K562 (cell line): ENCODE measurements around the gene HSD11B2. TPM values are rescaled to one million over a fixed set of nuclear protein-coding genes. Genes with fewer than 3 reads are reported as not detected.

Experiments
- ATAC-seq: fragments of 200-7000 bp; cut with Tn5 transposase; 3 replicates; pipeline ENCODE4 v1.9.1; 2020; ENCODE audit warnings: moderate library complexity
- BruUV-seq: library from RNA; stranded (reverse); fragments of 400-500 nt; replicated peaks from 2 replicates; lab custom pipeline; 2021; lab: Mats Ljungman, UMichigan
- CTCF ChIA-PET: fragments of 300-600 bp; formaldehyde crosslinking; extraction: SDS; loops from one replicate; lab custom pipeline; 2021; ENCODE audit warnings: low intra/inter-chr PET ratio; lab: Yijun Ruan, JAX
- POLR2A ChIA-PET: fragments of 300-600, 350-650 bp; sonication (Branson Sonifier 250); formaldehyde crosslinking; extraction: SDS; loops from one replicate; lab custom pipeline; 2021; ENCODE audit warnings: antibody characterized with exemption, inconsistent platforms; lab: Yijun Ruan, JAX
- DNase-seq, 4 experiments: peaks; one replicate each; pipeline versions ENCODE4 v3.0.0 to v3.0.0-alpha.2; 2011 to 2018; ENCODE audit warnings: low spot score in 3 of 4, mixed read lengths in 3 of 4; ENCODE audit errors: extremely low read depth in 1 of 4
- FAIRE-seq: peaks from 2 replicates; lab custom pipeline; 2011; peaks lifted over from hg19 to GRCh38; lab: Jason Lieb, UNC
- H2AFZ ChIP-seq: 2 replicates; pipeline ENCODE4 v1.6.0; 2011; ENCODE audit warnings: low read depth, low read length, control low read depth, inconsistent platforms
- H3K27ac ChIP-seq: fragments of 200-600 bp; 3 replicates; pipeline ENCODE4 v1.8.0; 2011; ENCODE audit warnings: low read depth, mild to moderate bottlenecking, control low read depth, inconsistent platforms, low read length, moderate library complexity, mixed read lengths; ENCODE audit errors: extremely low read depth
- H3K27me3 ChIP-seq, 2 experiments: fragments of 300-600 bp in 1 of 2; 2 replicates in 1 of 2; 3 replicates in 1 of 2; pipeline versions ENCODE4 v1.6.0 to v1.8.0; 2011; ENCODE audit warnings: inconsistent platforms in 2 of 2, low read length in 2 of 2, mild to moderate bottlenecking in 1 of 2, mixed read lengths in 1 of 2, moderate library complexity in 1 of 2; ENCODE audit not compliant: control insufficient read depth in 2 of 2, insufficient read depth in 2 of 2
- H3K36me3 ChIP-seq: fragments of 300-600 bp; 3 replicates; pipeline ENCODE4 v1.8.0; 2011; ENCODE audit warnings: mild to moderate bottlenecking, low read length, inconsistent platforms; ENCODE audit not compliant: control insufficient read depth, insufficient read depth
- H3K4me1 ChIP-seq, 2 experiments: fragments of 200-600 bp in 1 of 2; replicated peaks in 1 of 2; 2 replicates in 1 of 2; 3 replicates in 1 of 2; pipeline versions ENCODE4 v1.5.1 to v1.8.0; 2011; ENCODE audit warnings: inconsistent platforms in 2 of 2, low read length in 2 of 2, mild to moderate bottlenecking in 1 of 2, mixed read lengths in 1 of 2, moderate library complexity in 1 of 2; ENCODE audit not compliant: control insufficient read depth in 2 of 2, insufficient read depth in 2 of 2
- H3K4me2 ChIP-seq: 2 replicates; pipeline ENCODE4 v1.6.1; 2011; ENCODE audit warnings: low read length, control low read depth, inconsistent platforms, mixed read lengths; ENCODE audit not compliant: insufficient read depth
- H3K4me3 ChIP-seq: fragments of 200-600 bp; sonication (generic), shearing (Covaris generic); 2 replicates; pipeline ENCODE4 v1.5.1; 2016; ENCODE audit warnings: control low read depth, inconsistent platforms
- H3K79me2 ChIP-seq: fragments of 200-600 bp; 3 replicates; pipeline ENCODE4 v1.8.0; 2011; ENCODE audit warnings: low read length, inconsistent platforms; ENCODE audit not compliant: control insufficient read depth, insufficient read depth
- H3K9ac ChIP-seq, 2 experiments: 2 replicates each; pipeline versions ENCODE4 v1.6.0 to v1.6.1; 2011; ENCODE audit warnings: low read depth in 2 of 2, low read length in 2 of 2, control low read depth in 1 of 2, inconsistent platforms in 1 of 2, mild to moderate bottlenecking in 1 of 2, mixed read lengths in 1 of 2; ENCODE audit not compliant: insufficient read depth in 1 of 2
- H3K9me1 ChIP-seq: one replicate; pipeline ENCODE4 v1.6.0; 2011; ENCODE audit warnings: inconsistent platforms, mild to moderate bottlenecking, low read length, moderate library complexity; ENCODE audit not compliant: control insufficient read depth, insufficient read depth
- H3K9me3 ChIP-seq: replicated peaks from 2 replicates; pipeline ENCODE4 v1.5.1; 2011; ENCODE audit warnings: low read depth, low read length, inconsistent platforms; ENCODE audit not compliant: control insufficient read depth, insufficient read depth
- H4K20me1 ChIP-seq: replicated peaks from 2 replicates; pipeline ENCODE4 v1.6.1; 2011; ENCODE audit warnings: low read length, inconsistent platforms, mixed read lengths; ENCODE audit not compliant: control insufficient read depth, insufficient read depth
- CREB3 ChIP-seq: fragments of 450-650 bp; conservative IDR thresholded peaks from 2 replicates; pipeline ENCODE4 v1.6.1; 2016; ENCODE audit warnings: missing genetic modification characterization, low read depth, mild to moderate bottlenecking, missing compliant biosample characterization, moderate library complexity
- FOXK1 ChIP-seq: sonication (generic); formaldehyde crosslinking; IDR thresholded peaks from 2 replicates; pipeline ENCODE4 v1.8.0; 2022; ENCODE audit warnings: missing genetic modification reagents, mild to moderate bottlenecking, borderline replicate concordance
- SAP30 ChIP-seq: fragments of 200-600 bp; sonication (generic); IDR thresholded peaks from 2 replicates; pipeline ENCODE4 v1.6.1; 2012; ENCODE audit warnings: borderline replicate concordance, low read depth, mild to moderate bottlenecking, moderate library complexity, low read length, control low read depth, inconsistent platforms; ENCODE audit not compliant: insufficient read depth, poor library complexity, severe bottlenecking
- SIN3A ChIP-seq, 2 experiments: fragments of 150-350 bp in 1 of 2; IDR thresholded peaks; 2 replicates each; pipeline ENCODE4 v1.6.1; 2011 to 2016; ENCODE audit warnings: borderline replicate concordance in 2 of 2, low read depth in 2 of 2, low read length in 2 of 2, mild to moderate bottlenecking in 2 of 2, moderate library complexity in 2 of 2; ENCODE audit not compliant: control insufficient read depth in 1 of 2
- SRSF9 ChIP-seq: fragments of 200-400 bp; formaldehyde crosslinking; IDR thresholded peaks from 2 replicates; pipeline ENCODE4 v1.6.1; 2017; ENCODE audit warnings: low read depth, low read length, borderline replicate concordance
- STAT6 ChIP-seq: sonication (generic); formaldehyde crosslinking; IDR thresholded peaks from 2 replicates; pipeline ENCODE4 v1.8.1; 2023; ENCODE audit warnings: mild to moderate bottlenecking, missing genetic modification reagents
- TFE3 ChIP-seq: fragments of 450-650 bp; formaldehyde crosslinking; IDR thresholded peaks from 2 replicates; pipeline ENCODE4 v1.4.0; 2020; ENCODE audit warnings: mild to moderate bottlenecking, mixed read lengths
- ZBED1 ChIP-seq: IDR thresholded peaks from 2 replicates; pipeline ENCODE4 v1.6.1; 2014
- ZBTB1 ChIP-seq: sonication (generic); formaldehyde crosslinking; IDR thresholded peaks from 2 replicates; pipeline ENCODE4 v1.8.1; 2023; ENCODE audit warnings: missing genetic modification reagents, low read depth, mild to moderate bottlenecking, borderline replicate concordance
- ZFP91 ChIP-seq: sonication (generic); formaldehyde crosslinking; IDR thresholded peaks from 2 replicates; pipeline ENCODE4 v1.8.0; 2022; ENCODE audit warnings: mild to moderate bottlenecking, missing genetic modification reagents
- WGBS: fragments of 100-300 bp; shearing (Covaris generic); methylation state at CpG from one replicate; pipeline ENCODE4 v1.1.6; 2016; ENCODE audit warnings: low coverage, mixed read lengths; ENCODE audit not compliant: insufficient coverage; ENCODE audit errors: missing lambda C conversion rate; 5-methylcytosine and 5-hydroxymethylcytosine counted together
- in situ Hi-C: fragments of 300-500 bp; cut with MboI; formaldehyde crosslinking; loops from 4 replicates; pipeline ENCODE4 v1.15.0; 2018; ENCODE audit warnings: inconsistent platforms, mixed read lengths
- intact Hi-C: fragments of 100-400 bp; cut with micrococcal nuclease; formaldehyde crosslinking; loops from 2 replicates; pipeline ENCODE4 v1.14.2; 2022
- polyA plus RNA-seq, 8 experiments: library from polyadenylated mRNA; depleted of rRNA in 4 of 8; stranded (reverse) in 5 of 8; unstranded in 3 of 8; fragments of >200 nt; fragmentation: Nextera tagmentation in 2 of 8; fragmentation: Illumina TruSeq in 1 of 8; extraction: Ambion mirVana in 2 of 8; extraction: Trizol in 1 of 8; gene quantifications; 2 replicates each; pipeline versions ENCODE4 v1.2.1 to v1.2.3, GENCODE V29; 2011 to 2014; ENCODE audit warnings: inconsistent platforms in 1 of 8, missing spikeins in 1 of 8
- total RNA-seq, 7 experiments: library from RNA; depleted of rRNA in 6 of 7; stranded (reverse); fragments of >200 nt in 6 of 7; fragmentation: Illumina TruSeq in 2 of 7; extraction: Trizol in 2 of 7; gene quantifications; 2 replicates each; pipeline versions ENCODE4 v1.2.1 to v1.2.3, GENCODE V29; 2011 to 2021; ENCODE audit warnings: low replicate concordance in 1 of 7

Gene HSD11B2
- total and polyA plus RNA-seq, 9 of the 15 experiments (the other 6 are each of a cell fraction or from before 2014, with no cell fraction given): 0.08 to 2.0 (median 0.79) TPM

GRCh38 chr16:67389911-67390815, 40.8 kb upstream of the HSD11B2 start:
- H3K9me1 ChIP-seq: no peaks in the 10 kb centered on the region
- H3K27ac ChIP-seq: no peak overlapping the region
- in situ Hi-C loops: no loop called here
- BruUV-seq: no TSS peak
- no peaks in the 10 kb centered on the region for H4K20me1 ChIP-seq
- peak overlapping the region in 1 of 2 experiments; percentile 76; a peak in 2 of 4 replicates for H3K9ac ChIP-seq
- H3K27me3 ChIP-seq: peaks cover 22 to 71% of the 10 kb centered on the region in 2 experiments
- TF ChIP-seq TFE3 (CRISPR knock-in tag): no peak
- TF ChIP-seq ZBED1: no peak
- no peak for TF ChIP-seq FOXK1 (CRISPR knock-in tag)
- no peak for TF ChIP-seq SRSF9
- no peak for TF ChIP-seq SAP30
- no peak for TF ChIP-seq SIN3A (IDR thresholded peaks at IDR 0.05; ENCODE audit: borderline replicate concordance in 2 of 2, control insufficient read depth in 1 of 2, low read depth in 2 of 2, low read length in 2 of 2)
- TF ChIP-seq ZBTB1: no peak
- no peak for TF ChIP-seq CREB3 (tag)
- no peak for TF ChIP-seq ZFP91
- TF ChIP-seq STAT6 (CRISPR knock-in tag): no peak
- TF ChIP-seq, all 486 proteins: peak for 0
- ATAC-seq (no peak), DNase-seq (no peak), FAIRE-seq (no peak)
- intact Hi-C loops: loop anchor here (10.0 kb wide), 1 partner anchor 45 kb away; no protein-coding TSS in a partner anchor
- ChIA-PET POLR2A (no interaction called here), CTCF (no interaction called here)
- Histone ChIP-seq H3K4me2 (no peak overlapping the region), H3K4me3 (no peak overlapping the region), H2AFZ (no peak overlapping the region), H3K4me1 (peaks cover 0 to 49% of the 10 kb centered on the region in 2 experiments; a peak in 3 of 5 replicates), H3K9me3 (no peaks in the 10 kb centered on the region), H3K79me2 (no peaks in the 10 kb centered on the region), H3K36me3 (no peaks in the 10 kb centered on the region)
- WGBS: 30% methylated on average over 27 of the region's 27 CpGs
